HepG2 (cell line): ENCODE data around the gene CD33. TPM values are rescaled to one million over a fixed set of nuclear protein-coding genes. Genes with fewer than 3 reads are reported as not detected.

ENCODE experiments used
- ATAC-seq: fragments of 200-7000 bp; cut with Tn5 transposase; 3 replicates; pipeline ENCODE4 v1.9.1; 2020; ENCODE audit warnings: mild to moderate bottlenecking, moderate library complexity
- BruUV-seq: library from RNA; stranded (reverse); fragments of 400-500 nt; replicated peaks from 2 replicates; lab custom pipeline; 2021; lab: Mats Ljungman, UMichigan
- CTCF ChIA-PET: fragments of 300-600 bp; formaldehyde crosslinking; extraction: SDS; loops from one replicate; lab custom pipeline; 2021; ENCODE audit warnings: low total read pairs, inconsistent platforms, low intra/inter-chr PET ratio; lab: Yijun Ruan, JAX
- POLR2A ChIA-PET: fragments of 350-600 bp; sonication (Branson Sonifier 250); formaldehyde crosslinking; loops from one replicate; lab custom pipeline; 2020; ENCODE audit warnings: antibody characterized with exemption, inconsistent platforms; lab: Yijun Ruan, JAX
- DNase-seq: peaks from one replicate; pipeline ENCODE4 v3.0.0-alpha.2; 2015; ENCODE audit warnings: low spot score
- FAIRE-seq: peaks from 3 replicates; lab custom pipeline; 2011; peaks lifted over from hg19 to GRCh38; lab: Jason Lieb, UNC
- H2AFZ ChIP-seq: one replicate; pipeline ENCODE4 v1.6.1; 2011; ENCODE audit warnings: low read length, inconsistent platforms
- H3K27ac ChIP-seq: fragments of 300-600 bp; 3 replicates; pipeline ENCODE4 v1.8.0; 2011; ENCODE audit warnings: mixed run types, mild to moderate bottlenecking, mixed read lengths, low read length, inconsistent platforms; ENCODE audit not compliant: insufficient read depth; ENCODE audit errors: extremely low read length
- H3K27me3 ChIP-seq, 2 experiments: fragments of 200-600 bp in 1 of 2; 2 replicates in 1 of 2; 3 replicates in 1 of 2; pipeline versions ENCODE4 v1.6.0 to v1.8.0; 2011; ENCODE audit warnings: low read length in 2 of 2, mild to moderate bottlenecking in 2 of 2, moderate library complexity in 2 of 2, inconsistent platforms in 1 of 2; ENCODE audit not compliant: insufficient read depth in 2 of 2, control insufficient read depth in 1 of 2
- H3K36me3 ChIP-seq, 2 experiments: fragments of 200-600 bp in 1 of 2; replicated peaks in 1 of 2; 2 replicates in 1 of 2; 3 replicates in 1 of 2; pipeline versions ENCODE4 v1.5.1 to v1.8.0; 2011; ENCODE audit warnings: low read length in 2 of 2, inconsistent platforms in 1 of 2; ENCODE audit not compliant: insufficient read depth in 2 of 2, control insufficient read depth in 1 of 2
- H3K4me1 ChIP-seq: 2 replicates; pipeline ENCODE4 v1.5.1; 2012; ENCODE audit warnings: low read length, inconsistent platforms; ENCODE audit not compliant: insufficient read depth
- H3K4me2 ChIP-seq: 2 replicates; pipeline ENCODE4 v1.6.0; 2011; ENCODE audit warnings: low read depth, low read length, inconsistent platforms
- H3K4me3 ChIP-seq, 3 experiments: fragments of 200-600 bp in 1 of 3; sonication (generic), shearing (Covaris generic) in 1 of 3; replicated peaks in 1 of 3; 2 replicates each; pipeline ENCODE4 v1.5.1; 2011 to 2016; ENCODE audit warnings: low read length in 3 of 3, inconsistent platforms in 2 of 3, low read depth in 2 of 3, mild to moderate bottlenecking in 2 of 3, control low read depth in 1 of 3, mixed read lengths in 1 of 3; ENCODE audit not compliant: insufficient read depth in 1 of 3
- H3K79me2 ChIP-seq: one replicate; pipeline ENCODE4 v1.6.1; 2011; ENCODE audit warnings: low read length, inconsistent platforms; ENCODE audit not compliant: insufficient read depth
- H3K9ac ChIP-seq: 2 replicates; pipeline ENCODE4 v1.6.0; 2011; ENCODE audit warnings: mild to moderate bottlenecking, low read depth, low read length, inconsistent platforms; ENCODE audit not compliant: insufficient read depth
- H3K9me3 ChIP-seq: 2 replicates; pipeline ENCODE4 v1.5.1; 2012; ENCODE audit warnings: mild to moderate bottlenecking, low read length
- H4K20me1 ChIP-seq: 2 replicates; pipeline ENCODE4 v1.6.0; 2011; ENCODE audit warnings: inconsistent platforms, mild to moderate bottlenecking, low read length, moderate library complexity; ENCODE audit not compliant: insufficient read depth
- CTCF ChIP-seq: sonication (generic); formaldehyde crosslinking; IDR thresholded peaks from 2 replicates; pipeline ENCODE4 v1.5.0; 2020; ENCODE audit warnings: mild to moderate bottlenecking, missing genetic modification reagents, moderate library complexity
- HDAC6 ChIP-seq: fragments of 200-600 bp; sonication (generic); IDR thresholded peaks from 2 replicates; pipeline ENCODE4 v1.7.0; 2017; ENCODE audit warnings: mild to moderate bottlenecking, antibody characterized with exemption, low read length, low read depth
- STAG1 ChIP-seq: sonication (generic); formaldehyde crosslinking; IDR thresholded peaks from 2 replicates; pipeline ENCODE4 v1.4.0; 2020; ENCODE audit warnings: missing genetic modification reagents
- ZNF543 ChIP-seq: sonication (generic); formaldehyde crosslinking; IDR thresholded peaks from 2 replicates; pipeline ENCODE4 v1.4.0; 2020; ENCODE audit warnings: mild to moderate bottlenecking, missing genetic modification reagents
- WGBS: methylation state at CpG from one replicate; pipeline ENCODE4 v1.1.6; 2017; ENCODE audit warnings: low lambda C conversion rate; 5-methylcytosine and 5-hydroxymethylcytosine counted together
- in situ Hi-C: cut with HindIII; loops from 2 replicates; pipeline ENCODE4 v1.10.0; 2017; ENCODE audit warnings: low pct_unique_long_range_greater_than_20kb; ENCODE audit not compliant: extremely low pct_ligation_motif_present
- intact Hi-C: fragments of 100-400 bp; cut with micrococcal nuclease; formaldehyde crosslinking; loops from one replicate; pipeline ENCODE4 v1.10.0; 2022; ENCODE audit not compliant: unreplicated experiment
- polyA plus RNA-seq, 8 experiments: library from polyadenylated mRNA; depleted of rRNA in 3 of 8; stranded (reverse) in 7 of 8; unstranded in 1 of 8; fragments of >200 nt; fragmentation: Illumina TruSeq in 4 of 8; extraction: Trizol in 4 of 8; gene quantifications; 2 replicates each; pipeline versions ENCODE4 v1.2.1 to v1.2.3, GENCODE V29; 2011 to 2016; ENCODE audit warnings: low read depth in 4 of 8, missing spikeins in 1 of 8, mixed read lengths in 1 of 8; ENCODE audit not compliant: insufficient read depth in 1 of 8
- total RNA-seq, 5 experiments: library from RNA; depleted of rRNA; stranded (reverse); fragments of >200 nt; fragmentation: Illumina TruSeq; extraction: Trizol; gene quantifications; 2 replicates each; pipeline ENCODE4 v1.2.3, GENCODE V29; 2016; ENCODE audit warnings: low read depth in 1 of 5

CD33 gene
- total and polyA plus RNA-seq, 2 of the 13 experiments (the other 11 are each of a cell fraction or from before 2014, with no cell fraction given): 0.29 TPM; not detected in 1

DNA sequence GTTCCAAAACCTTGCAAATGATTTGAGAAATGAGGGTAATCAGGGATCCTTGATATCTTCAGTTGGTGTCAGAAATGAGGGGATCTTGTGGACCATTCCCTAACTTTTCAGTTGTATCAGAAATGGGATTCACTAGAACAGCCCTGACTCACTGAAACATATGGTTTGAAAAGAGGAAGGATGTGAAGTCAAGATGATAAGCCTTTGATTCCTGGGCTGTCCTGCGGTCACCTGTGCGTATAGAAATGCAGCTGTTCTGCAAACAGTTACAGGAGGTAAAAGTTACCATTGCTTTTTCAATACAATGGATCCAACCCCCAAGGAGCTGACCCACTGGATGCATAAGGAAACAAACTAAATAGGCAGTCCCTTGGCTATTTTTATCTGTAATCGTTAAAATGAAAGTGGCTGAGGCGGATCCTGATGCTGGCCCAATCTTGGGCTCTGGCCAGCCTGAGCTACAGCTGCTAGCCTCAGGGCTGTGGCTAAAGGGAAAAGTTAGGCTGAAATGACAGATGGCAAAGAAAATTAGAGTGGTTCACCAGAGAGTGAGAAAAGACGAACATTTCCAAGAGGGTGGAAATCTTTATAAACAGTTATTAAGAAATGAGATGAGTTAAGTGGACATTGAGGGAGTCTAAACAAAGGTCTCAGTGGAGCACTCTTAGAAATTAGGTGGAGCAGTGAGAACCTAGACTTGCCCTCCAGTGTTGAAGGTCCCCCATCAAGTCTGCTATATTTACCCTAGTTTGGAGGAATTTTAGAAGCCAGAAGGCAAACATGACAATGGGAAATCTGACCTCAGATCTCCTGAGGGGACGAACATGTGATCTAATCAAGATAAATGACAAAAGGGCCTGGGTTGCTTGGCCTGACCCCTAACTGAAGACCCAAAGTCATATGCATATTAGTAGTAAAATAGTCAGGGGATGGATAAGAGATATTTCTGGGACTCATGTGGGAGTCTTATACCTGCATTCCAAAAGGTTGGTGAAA lies 33.6 kb downstream of the CD33 start:
- H3K79me2 ChIP-seq: no peaks in the 10 kb centered on the region
- ChIA-PET CTCF (interaction anchor here (1.4 kb wide), 1 partner anchor 99 kb away, joined by 12 read pairs; no protein-coding TSS in a partner anchor), POLR2A (no interaction called here)
- H3K4me2 ChIP-seq: no peak overlapping the region
- no peak overlapping the region for H2AFZ ChIP-seq
- ATAC-seq (no peak), DNase-seq (no peak), FAIRE-seq (no peak)
- BruUV-seq: no TSS peak
- no peak overlapping the region for H3K4me3 ChIP-seq
- TF ChIP-seq ZNF543 (CRISPR knock-in tag): no peak
- H4K20me1 ChIP-seq: no peaks in the 10 kb centered on the region
- H3K27me3 ChIP-seq: no peaks in the 10 kb centered on the region
- H3K9ac ChIP-seq: no peak overlapping the region
- H3K9me3 ChIP-seq: no peaks in the 10 kb centered on the region
- 36% methylated on average over 6 of the region's 6 CpGs for WGBS
- H3K27ac ChIP-seq: no peak overlapping the region
- intact Hi-C loops: no loop called here
- in situ Hi-C loops: no loop called here
- no peaks in the 10 kb centered on the region for H3K36me3 ChIP-seq
- no peaks in the 10 kb centered on the region for H3K4me1 ChIP-seq

- POLR2A ChIA-PET: no interaction called here
- Histone ChIP-seq H3K9ac (no peak overlapping the region), H3K4me1 (no peaks in the 10 kb centered on the region), H2AFZ (no peak overlapping the region), H3K27ac (no peak overlapping the region), H3K9me3 (no peaks in the 10 kb centered on the region), H3K36me3 (no peaks in the 10 kb centered on the region), H4K20me1 (no peaks in the 10 kb centered on the region), H3K4me2 (no peak overlapping the region), H3K4me3 (no peak overlapping the region), H3K27me3 (peaks cover 0 to 8% of the 10 kb centered on the region in 2 experiments; a peak in 1 of 5 replicates), H3K79me2 (no peaks in the 10 kb centered on the region)
- CTCF ChIA-PET: interaction anchor here (1.4 kb wide), 1 partner anchor 101 kb away, joined by 12 read pairs; no protein-coding TSS in a partner anchor
- intact Hi-C loops (no loop called here), in situ Hi-C loops (loop anchor here (10.0 kb wide), 1 partner anchor 105 kb away; no protein-coding TSS in a partner anchor)
- DNase-seq (peak; percentile 24), ATAC-seq (peak; percentile 64; the same call in 1 of the 3 replicates), FAIRE-seq (peak; percentile 79)
- TF ChIP-seq HDAC6 (no peak), CTCF (peak; percentile 69), STAG1 (CRISPR knock-in tag) (peak; percentile 58)
- BruUV-seq: no TSS peak
- WGBS: 2% methylated on average over 5 of the region's 5 CpGs
Measured at GRCh38 chr19:51259348-51260245, 34.7 kb downstream of the CD33 start.
